Caco-2 (cell line): Measurements from ENCODE around the gene TCHP. TPM values are rescaled to one million over a fixed set of nuclear protein-coding genes. Genes with fewer than 3 reads are reported as not detected.

ENCODE experiments used
- BruUV-seq: library from RNA; stranded (reverse); fragments of 400-500 nt; replicated peaks from 2 replicates; lab custom pipeline; 2021; lab: Mats Ljungman, UMichigan
- CTCF ChIA-PET: fragments of 300-600 bp; sonication (Branson Sonifier 250); formaldehyde crosslinking; loops from one replicate; lab custom pipeline; 2022; ENCODE audit warnings: antibody characterized with exemption; lab: Charles Lee
- POLR2A ChIA-PET: fragments of 300-600 bp; sonication (Branson Sonifier 250); formaldehyde crosslinking; loops from one replicate; lab custom pipeline; 2022; ENCODE audit warnings: antibody characterized with exemption; lab: Charles Lee
- DNase-seq, 2 experiments: peaks; one replicate each; pipeline versions ENCODE4 v3.0.0 to v3.0.0-alpha.2; 2020 to 2022
- H3K27me3 ChIP-seq: replicated peaks from 2 replicates; pipeline ENCODE4 v1.6.0; 2011; ENCODE audit warnings: low read length; ENCODE audit not compliant: control insufficient read depth, insufficient read depth
- H3K36me3 ChIP-seq: 2 replicates; pipeline ENCODE4 v1.5.1; 2011; ENCODE audit warnings: low read length; ENCODE audit not compliant: control insufficient read depth, insufficient read depth
- H3K4me1 ChIP-seq: fragments of 250-450 bp; sonication (Bioruptor Pico); 2 replicates; pipeline ENCODE4 v1.5.1; 2020; ENCODE audit warnings: mild to moderate bottlenecking
- H3K4me3 ChIP-seq: 2 replicates; pipeline ENCODE4 v1.5.1; 2011; ENCODE audit warnings: low read depth, mild to moderate bottlenecking, control low read depth, low read length
- H3K9me3 ChIP-seq: fragments of 250-450 bp; sonication (Bioruptor Pico); 2 replicates; pipeline ENCODE4 v1.5.1; 2020; ENCODE audit warnings: mild to moderate bottlenecking, moderate library complexity
- H3K27ac Mint-ChIP-seq: one replicate; pipeline ENCODE4 v1.8.0; 2022; ENCODE audit warnings: mixed read lengths; ENCODE audit not compliant: unreplicated experiment
- H3K27me3 Mint-ChIP-seq: one replicate; pipeline ENCODE4 v1.8.0; 2022; ENCODE audit warnings: mixed read lengths; ENCODE audit not compliant: insufficient read depth, unreplicated experiment
- H3K36me3 Mint-ChIP-seq: one replicate; pipeline ENCODE4 v1.8.0; 2022; ENCODE audit warnings: mild to moderate bottlenecking, mixed read lengths; ENCODE audit not compliant: insufficient read depth, unreplicated experiment
- H3K4me1 Mint-ChIP-seq: one replicate; pipeline ENCODE4 v1.8.0; 2022; ENCODE audit warnings: low read depth, mixed read lengths; ENCODE audit not compliant: unreplicated experiment
- H3K4me3 Mint-ChIP-seq: one replicate; pipeline ENCODE4 v1.8.0; 2022; ENCODE audit warnings: mild to moderate bottlenecking, moderate library complexity, mixed read lengths; ENCODE audit not compliant: unreplicated experiment
- H3K9me3 Mint-ChIP-seq: one replicate; pipeline ENCODE4 v1.8.0; 2022; ENCODE audit warnings: mixed read lengths; ENCODE audit not compliant: unreplicated experiment
- CTCF ChIP-seq, 2 experiments: fragments of 200-600 bp in 1 of 2; IDR thresholded peaks; 1 replicate in 1 of 2; 2 replicates in 1 of 2; pipeline versions ENCODE4 v1.5.1 to v1.8.0; 2011 to 2022; ENCODE audit warnings: antibody characterized with exemption in 1 of 2, control low read depth in 1 of 2, inconsistent platforms in 1 of 2, low read depth in 1 of 2, low read length in 1 of 2, mild to moderate bottlenecking in 1 of 2, moderate library complexity in 1 of 2; ENCODE audit not compliant: insufficient read depth in 1 of 2, severe bottlenecking in 1 of 2, unreplicated experiment in 1 of 2
- intact Hi-C: fragments of 100-400 bp; cut with micrococcal nuclease; formaldehyde crosslinking; loops from one replicate; pipeline ENCODE4 v1.10.0; 2022; ENCODE audit not compliant: unreplicated experiment
- total RNA-seq: library from RNA; stranded (reverse); gene quantifications from 2 replicates; pipeline ENCODE4 v1.2.3, GENCODE V29; 2022

The TCHP gene
- total RNA-seq, 1 experiment from 2014 or later, result 17.7 TPM

GRCh38 chr12:109923038-109923437, 23.0 kb downstream of the TCHP start:
- Mint-ChIP-seq H3K9me3 (no peaks in the 10 kb centered on the region), H3K27me3 (no peaks in the 10 kb centered on the region), H3K4me3 (no peak overlapping the region), H3K27ac (no peak overlapping the region), H3K36me3 (peaks cover 12% of the 10 kb centered on the region), H3K4me1 (no peaks in the 10 kb centered on the region)
- intact Hi-C loops, result no loop called here
- no peak for DNase-seq
- Histone ChIP-seq H3K9me3 (no peaks in the 10 kb centered on the region), H3K4me1 (no peaks in the 10 kb centered on the region), H3K27me3 (no peaks in the 10 kb centered on the region), H3K36me3 (peaks cover 1% of the 10 kb centered on the region; the same call in 1 of the 2 replicates), H3K4me3 (no peak overlapping the region)
- CTCF ChIA-PET, result no interaction called here
- no peak for TF ChIP-seq CTCF (IDR thresholded peaks at IDR 0.05; ENCODE audit: insufficient read depth in 1 of 2, low read depth in 1 of 2, low read length in 1 of 2, severe bottlenecking in 1 of 2, unreplicated experiment in 1 of 2)
- POLR2A ChIA-PET, result no interaction called here
- BruUV-seq, result no TSS peak

DNA sequence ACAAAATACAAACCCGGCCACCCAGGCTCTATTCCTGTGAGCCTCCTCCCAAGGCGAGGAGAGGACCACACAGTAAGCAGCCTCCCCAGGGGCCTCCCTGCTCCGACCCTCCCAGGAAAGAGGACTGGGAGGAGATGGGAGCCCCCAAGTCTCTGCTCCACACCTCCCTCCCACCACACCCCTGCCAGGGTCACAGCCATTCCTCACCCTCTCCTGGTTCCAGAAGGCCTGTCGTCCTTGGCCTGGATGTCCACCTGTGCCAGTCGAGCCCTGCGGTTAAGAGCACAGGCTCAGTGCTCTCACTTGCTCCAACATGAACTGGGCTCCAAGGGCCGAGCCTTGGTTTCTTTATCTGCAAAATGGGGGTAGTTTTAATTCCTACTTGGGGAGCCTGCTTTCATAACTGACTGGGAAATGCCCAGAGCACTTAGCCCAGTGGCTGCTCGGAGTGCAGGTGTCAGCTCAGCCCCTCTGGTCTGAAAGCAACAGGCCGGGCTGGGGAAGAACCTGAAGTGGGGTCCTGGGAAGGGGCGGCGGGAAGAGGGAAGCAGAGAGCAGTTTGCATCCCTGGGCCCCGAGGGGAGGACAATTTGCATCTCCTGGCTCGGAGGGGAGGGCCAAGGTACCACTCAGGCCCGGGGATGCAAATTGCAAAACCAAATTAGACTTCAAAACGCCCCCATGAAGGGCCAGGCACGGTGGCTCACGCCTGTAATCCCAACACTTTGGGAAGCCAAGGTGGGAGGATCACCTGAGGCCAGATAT, 23.6 kb downstream of the TCHP start:
- no peak for TF ChIP-seq CTCF (IDR thresholded peaks at IDR 0.05; ENCODE audit: insufficient read depth in 1 of 2, low read depth in 1 of 2, low read length in 1 of 2, severe bottlenecking in 1 of 2, unreplicated experiment in 1 of 2)
- DNase-seq, result no peak
- H3K36me3 ChIP-seq, result peaks cover 4% of the 10 kb centered on the region
- Mint-ChIP-seq H3K9me3 (no peaks in the 10 kb centered on the region), H3K27me3 (no peaks in the 10 kb centered on the region), H3K27ac (no peak overlapping the region), H3K4me1 (no peaks in the 10 kb centered on the region), H3K36me3 (peaks cover 12% of the 10 kb centered on the region), H3K4me3 (no peak overlapping the region)
- intact Hi-C loops, result no loop called here
- POLR2A ChIA-PET, result no interaction called here
- H3K9me3 ChIP-seq, result no peaks in the 10 kb centered on the region
- no TSS peak for BruUV-seq
- CTCF ChIA-PET, result interaction anchor here (0.7 kb wide), 1 partner anchor 135 kb away, joined by 3 read pairs; no protein-coding TSS in a partner anchor
- H3K27me3 ChIP-seq, result no peaks in the 10 kb centered on the region
- no peak overlapping the region for H3K4me3 ChIP-seq
- no peaks in the 10 kb centered on the region for H3K4me1 ChIP-seq

GRCh38 chr12:109925185-109925840, 25.2 kb downstream of the TCHP start:
- H3K36me3 Mint-ChIP-seq, result peaks cover 7% of the 10 kb centered on the region
- intact Hi-C loops, result no loop called here
- H3K9me3 ChIP-seq, result no peaks in the 10 kb centered on the region
- H3K4me1 ChIP-seq, result peaks cover 8% of the 10 kb centered on the region
- DNase-seq, result no peak
- H3K27ac Mint-ChIP-seq, result no peak overlapping the region
- POLR2A ChIA-PET, result no interaction called here
- H3K4me1 Mint-ChIP-seq, result peaks cover 8% of the 10 kb centered on the region
- TF ChIP-seq CTCF (IDR thresholded peaks at IDR 0.05; ENCODE audit: insufficient read depth in 1 of 2, low read depth in 1 of 2, low read length in 1 of 2, severe bottlenecking in 1 of 2, unreplicated experiment in 1 of 2), result no peak
- peaks cover 3% of the 10 kb centered on the region for H3K36me3 ChIP-seq
- H3K4me3 Mint-ChIP-seq, result no peak overlapping the region
- H3K4me3 ChIP-seq, result no peak overlapping the region
- CTCF ChIA-PET, result no interaction called here
- no TSS peak for BruUV-seq
- H3K27me3 Mint-ChIP-seq, result no peaks in the 10 kb centered on the region
- no peaks in the 10 kb centered on the region for H3K27me3 ChIP-seq
- H3K9me3 Mint-ChIP-seq, result no peaks in the 10 kb centered on the region
